Measurements from ENCODE around the gene MDC1. TPM values are rescaled to one million over a fixed set of nuclear protein-coding genes. Genes with fewer than 3 reads are reported as not detected.
A peak's percentile ranks its signal among the peaks of the same experiment; 100 is the strongest.

Gene MDC1
- total and polyA plus RNA-seq, 2 of the 13 experiments (the other 11 are each of a cell fraction or from before 2014, with no cell fraction given) = 8.4 to 14.0 TPM

- peak; percentile 98 for TF ChIP-seq ZNF740 (CRISPR knock-in tag; IDR thresholded peaks at IDR 0.05)
- TF ChIP-seq ZNF563 (CRISPR knock-in tag; IDR thresholded peaks at IDR 0.05) = no peak
- no peak for TF ChIP-seq RARA (CRISPR knock-in tag; IDR thresholded peaks at IDR 0.05)
- peak; percentile 25; the same call in 1 of the 2 replicates for TF ChIP-seq ZNF891 (CRISPR knock-in tag; IDR thresholded peaks at IDR 0.05)
- TF ChIP-seq FOXO4 (CRISPR knock-in tag; conservative IDR thresholded peaks at IDR 0.05) = 0 out of 2 replicates have a peak, but pooled peaks have one; percentile 57
- peak; percentile 61; the same call in 1 of the 2 replicates for TF ChIP-seq ZGPAT (CRISPR knock-in tag; IDR thresholded peaks at IDR 0.05)
- no peak for TF ChIP-seq ZNF543 (CRISPR knock-in tag; IDR thresholded peaks at IDR 0.05)
- TF ChIP-seq ZNF589 (CRISPR knock-in tag; conservative IDR thresholded peaks at IDR 0.05) = no peak
- no peak for TF ChIP-seq RFXANK (CRISPR knock-in tag; IDR thresholded peaks at IDR 0.05)
- TF ChIP-seq TSC22D2 (CRISPR knock-in tag; IDR thresholded peaks at IDR 0.05; ENCODE audit: borderline replicate concordance) = no peak
- no peak; the same call in 1 of the 2 replicates for TF ChIP-seq ZNF510 (CRISPR knock-in tag; IDR thresholded peaks at IDR 0.05; ENCODE audit: low read depth)
- 0 out of 2 replicates have a peak, but pooled peaks have one; percentile 48 for TF ChIP-seq SNAI1 (CRISPR knock-in tag; IDR thresholded peaks at IDR 0.05; ENCODE audit: borderline replicate concordance)
- peak; percentile 90 for TF ChIP-seq TFE3 (CRISPR knock-in tag; IDR thresholded peaks at IDR 0.05)
- TF ChIP-seq NFE2L1 (CRISPR knock-in tag; IDR thresholded peaks at IDR 0.05; ENCODE audit: borderline replicate concordance) = no peak
- no peak for TF ChIP-seq NAIF1 (CRISPR knock-in tag; IDR thresholded peaks at IDR 0.05; ENCODE audit: borderline replicate concordance)
Measured at GRCh38 chr6:30721198-30722024, 4.3 kb upstream of the MDC1 start (continued).

Data from HepG2 (cell line).